Stimulated activated CD8-positive, alpha-beta memory T cell treated with anti-CD3 and anti-CD28 coated beads, Interleukin-15, amount 100 ng/mL, for 1 hour (primary cell): ENCODE measurements around the gene METTL1.
"Not testable (repeated sequence)": the region's sequence is repeated elsewhere in the genome, so short reads cannot be mapped to it uniquely, and the experiment has no call there.

Source experiments
- DNase-seq: peaks from one replicate; pipeline ENCODE4 v3.0.0-alpha.2; 2020; ENCODE audit warnings: low read depth

Gene METTL1

DNA sequence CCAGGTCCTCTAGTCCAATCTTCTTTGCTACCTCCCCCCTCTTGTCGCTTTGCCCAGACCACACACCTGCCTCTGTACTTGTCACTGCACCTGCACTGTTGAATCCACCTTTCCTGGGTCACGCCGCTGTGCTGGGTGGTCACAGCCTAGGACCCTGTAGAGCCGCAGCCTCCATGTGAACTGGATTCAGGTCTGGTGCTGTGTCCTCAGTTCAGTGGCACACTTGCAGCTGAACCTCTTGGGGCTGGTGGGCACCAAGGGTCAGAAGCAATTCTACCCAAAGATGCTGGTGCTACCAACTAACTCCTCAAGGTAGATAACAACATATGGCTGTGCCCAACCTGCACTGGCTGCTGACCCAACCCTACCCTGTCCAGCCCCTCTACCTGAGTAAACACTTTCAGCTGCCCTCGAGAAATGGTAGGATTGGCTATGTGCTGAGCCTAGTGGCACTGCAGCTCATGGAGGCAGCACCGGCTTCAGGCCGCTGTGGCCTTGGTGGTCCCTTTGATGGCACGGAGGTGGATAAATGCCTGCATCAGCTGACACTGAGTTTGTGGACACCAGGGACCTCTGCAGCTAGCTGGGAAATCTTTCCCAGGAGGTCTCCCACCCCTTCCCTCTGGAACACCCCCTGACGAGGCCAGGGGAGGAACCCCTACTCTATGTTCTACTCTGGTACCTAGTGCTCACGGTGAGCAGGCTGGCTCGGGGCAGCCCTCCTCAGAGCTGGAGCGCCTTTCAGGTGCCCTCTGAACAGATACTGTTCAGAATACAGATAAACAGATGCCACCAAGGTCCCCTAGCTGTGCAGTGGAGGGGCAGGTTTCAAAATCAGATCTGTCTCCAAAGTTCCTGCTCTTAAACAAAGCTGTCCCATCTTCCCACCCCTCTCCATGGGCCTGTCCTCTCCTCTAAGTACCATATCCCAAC is 47.6 kb downstream of the METTL1 start:
- DNase-seq, result no peak

DNA sequence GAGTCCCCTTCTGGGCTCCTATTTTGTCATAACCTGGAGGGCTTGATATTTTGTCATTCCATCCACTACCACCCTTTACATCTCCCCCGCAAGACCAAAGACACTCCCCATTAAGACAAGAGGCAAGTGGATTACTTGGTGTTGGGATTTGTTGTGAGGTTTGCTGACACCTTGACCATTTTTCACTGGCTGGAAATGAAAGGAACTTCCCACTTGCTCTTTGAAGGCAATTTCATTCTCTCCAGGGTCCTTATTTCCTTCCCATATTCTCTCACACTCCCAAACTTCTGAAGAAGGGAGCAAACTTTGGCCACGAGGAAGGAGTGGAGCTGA is 48.3 kb downstream of the METTL1 start:
- no peak for DNase-seq

DNA sequence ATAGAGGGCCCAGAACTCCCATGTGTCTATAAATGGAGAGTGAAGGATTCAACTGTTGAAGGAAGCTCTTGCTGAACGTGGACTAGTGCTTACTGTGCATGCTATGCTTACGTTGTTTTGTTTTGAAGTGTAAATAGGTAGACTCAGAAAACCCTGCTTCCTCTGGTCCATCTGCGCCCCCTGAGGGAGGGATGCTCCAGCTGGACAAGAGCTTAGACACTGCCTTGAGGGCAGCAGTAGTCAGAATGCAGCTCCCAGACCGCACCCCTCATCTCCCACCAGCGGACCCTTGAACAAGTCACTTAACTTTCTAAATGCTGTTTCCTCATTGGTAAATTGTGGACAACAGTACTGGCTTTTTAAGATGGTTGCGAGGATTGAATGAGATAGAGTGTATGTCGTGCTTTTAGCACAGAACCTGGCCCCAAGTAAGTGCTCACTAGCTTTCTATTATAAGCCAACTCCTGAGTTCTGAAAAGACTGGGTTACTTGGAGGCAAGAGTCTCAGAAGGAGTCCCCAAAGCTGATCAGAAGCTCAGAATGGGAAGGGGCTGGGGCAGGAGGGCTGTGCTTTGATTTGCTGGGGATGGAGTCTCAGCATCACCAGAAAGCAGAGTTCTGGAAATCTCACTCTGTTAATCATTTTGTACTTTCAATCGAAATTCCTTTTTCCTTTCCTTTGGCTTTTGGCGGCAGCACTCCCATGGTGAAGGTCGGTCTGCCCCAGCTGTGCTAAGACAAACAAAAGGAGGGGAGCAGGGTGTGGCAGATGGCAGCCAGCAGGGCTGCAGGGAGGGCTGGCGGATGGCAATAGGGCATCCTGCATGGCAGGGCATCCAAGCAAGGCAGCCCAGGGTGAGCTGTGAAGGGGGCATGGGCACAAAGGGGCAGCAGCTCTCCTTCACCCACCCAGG is 48.9 kb downstream of the METTL1 start:
- no peak for DNase-seq

DNA sequence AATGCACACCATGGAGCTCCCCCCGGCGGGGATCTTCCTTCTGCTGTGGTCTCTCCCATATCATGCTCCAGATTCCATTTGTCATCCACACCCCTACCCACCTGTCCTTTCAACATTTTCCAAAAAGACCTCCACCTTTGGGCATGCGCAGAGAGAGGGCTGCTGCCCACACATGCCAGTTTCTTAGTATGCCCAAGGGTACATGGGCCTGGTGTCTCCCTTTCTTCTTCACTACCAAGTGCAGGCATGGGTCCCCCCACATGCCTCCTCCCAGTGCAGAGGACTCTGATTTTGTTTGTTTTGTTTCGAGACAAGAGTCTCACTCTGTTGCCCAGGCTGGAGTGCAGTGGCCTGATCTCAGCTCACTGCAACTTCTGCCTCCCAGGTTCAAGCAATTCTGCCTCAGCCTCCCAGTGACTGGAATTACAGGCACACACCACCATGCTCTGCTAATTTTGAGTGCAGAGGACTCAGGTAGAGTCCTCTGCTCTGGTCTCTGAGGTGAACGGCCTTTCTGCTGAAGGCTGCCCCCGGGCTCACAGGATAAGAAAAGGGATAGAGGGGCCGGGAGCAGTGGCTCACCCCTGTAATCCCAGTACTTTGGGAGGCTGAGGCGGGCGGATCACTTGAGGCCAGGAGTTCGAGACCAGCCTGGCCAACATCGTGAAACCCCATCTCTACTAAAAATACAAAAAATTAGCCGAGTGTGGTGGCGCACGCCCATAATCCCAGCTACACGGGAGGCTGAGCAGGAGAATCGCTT is 49.9 kb downstream of the METTL1 start:
- not testable (repeated sequence) for DNase-seq

DNA sequence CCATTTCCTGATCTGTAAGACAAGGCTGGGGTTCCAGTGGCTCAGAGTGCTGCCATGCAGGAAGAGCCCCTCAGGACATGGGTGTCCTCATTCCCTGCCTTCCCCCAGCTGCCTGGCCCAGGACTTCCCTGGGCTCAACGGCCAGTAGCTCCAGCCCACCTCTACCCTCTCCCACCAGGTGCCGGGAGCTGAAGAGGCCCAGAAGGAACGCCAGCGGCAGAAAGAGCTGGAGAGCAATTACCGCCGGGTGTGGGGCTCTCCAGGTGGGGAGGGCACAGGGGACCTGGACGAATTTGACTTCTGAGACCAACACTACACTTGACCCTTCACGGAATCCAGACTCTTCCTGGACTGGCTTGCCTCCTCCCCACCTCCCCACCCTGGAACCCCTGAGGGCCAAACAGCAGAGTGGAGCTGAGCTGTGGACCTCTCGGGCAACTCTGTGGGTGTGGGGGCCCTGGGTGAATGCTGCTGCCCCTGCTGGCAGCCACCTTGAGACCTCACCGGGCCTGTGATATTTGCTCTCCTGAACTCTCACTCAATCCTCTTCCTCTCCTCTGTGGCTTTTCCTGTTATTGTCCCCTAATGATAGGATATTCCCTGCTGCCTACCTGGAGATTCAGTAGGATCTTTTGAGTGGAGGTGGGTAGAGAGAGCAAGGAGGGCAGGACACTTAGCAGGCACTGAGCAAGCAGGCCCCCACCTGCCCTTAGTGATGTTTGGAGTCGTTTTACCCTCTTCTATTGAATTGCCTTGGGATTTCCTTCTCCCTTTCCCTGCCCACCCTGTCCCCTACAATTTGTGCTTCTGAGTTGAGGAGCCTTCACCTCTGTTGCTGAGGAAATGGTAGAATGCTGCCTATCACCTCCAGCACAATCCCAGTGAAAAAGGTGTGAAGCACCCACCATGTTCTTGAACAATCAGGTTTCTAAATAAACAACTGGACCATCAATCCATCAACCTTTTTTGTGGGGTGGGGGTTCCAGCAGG is 51.0 kb downstream of the METTL1 start:
- no peak for DNase-seq

DNA sequence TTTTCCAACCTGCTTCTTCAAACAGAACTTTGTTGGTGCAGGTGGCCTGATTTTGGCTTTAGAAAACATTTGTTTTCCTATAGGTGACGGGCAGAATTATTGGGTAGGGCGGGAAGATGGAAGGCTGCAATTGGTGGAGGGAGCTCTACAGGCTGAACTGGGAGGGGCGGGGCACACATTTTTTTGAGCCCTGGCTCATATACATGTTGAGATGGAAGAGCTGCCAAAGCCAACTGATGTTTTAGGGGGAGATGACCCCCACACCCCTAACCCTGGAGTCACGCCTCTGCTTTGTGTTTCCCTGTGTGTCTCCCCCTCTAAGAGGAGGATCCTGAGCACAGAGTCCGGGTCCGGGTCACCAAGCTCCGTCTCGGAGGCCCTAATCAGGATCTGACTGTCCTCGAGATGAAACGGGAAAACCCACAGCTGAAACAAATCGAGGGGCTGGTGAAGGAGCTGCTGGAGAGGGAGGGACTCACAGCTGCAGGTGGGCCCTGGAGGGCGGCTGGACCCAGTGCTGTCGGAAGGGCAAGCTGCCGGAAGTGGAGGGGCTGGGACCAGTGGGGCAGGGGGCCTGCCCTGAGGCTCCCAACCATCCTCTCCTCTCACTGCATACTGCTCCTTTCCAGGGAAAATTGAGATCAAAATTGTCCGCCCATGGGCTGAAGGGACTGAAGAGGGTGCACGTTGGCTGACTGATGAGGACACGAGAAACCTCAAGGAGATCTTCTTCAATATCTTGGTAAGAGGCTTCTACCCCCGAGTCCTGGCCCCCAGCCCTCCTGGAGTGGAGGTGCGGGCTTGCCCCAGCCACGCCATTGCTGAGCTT is 51.9 kb downstream of the METTL1 start:
- no peak for DNase-seq

DNA sequence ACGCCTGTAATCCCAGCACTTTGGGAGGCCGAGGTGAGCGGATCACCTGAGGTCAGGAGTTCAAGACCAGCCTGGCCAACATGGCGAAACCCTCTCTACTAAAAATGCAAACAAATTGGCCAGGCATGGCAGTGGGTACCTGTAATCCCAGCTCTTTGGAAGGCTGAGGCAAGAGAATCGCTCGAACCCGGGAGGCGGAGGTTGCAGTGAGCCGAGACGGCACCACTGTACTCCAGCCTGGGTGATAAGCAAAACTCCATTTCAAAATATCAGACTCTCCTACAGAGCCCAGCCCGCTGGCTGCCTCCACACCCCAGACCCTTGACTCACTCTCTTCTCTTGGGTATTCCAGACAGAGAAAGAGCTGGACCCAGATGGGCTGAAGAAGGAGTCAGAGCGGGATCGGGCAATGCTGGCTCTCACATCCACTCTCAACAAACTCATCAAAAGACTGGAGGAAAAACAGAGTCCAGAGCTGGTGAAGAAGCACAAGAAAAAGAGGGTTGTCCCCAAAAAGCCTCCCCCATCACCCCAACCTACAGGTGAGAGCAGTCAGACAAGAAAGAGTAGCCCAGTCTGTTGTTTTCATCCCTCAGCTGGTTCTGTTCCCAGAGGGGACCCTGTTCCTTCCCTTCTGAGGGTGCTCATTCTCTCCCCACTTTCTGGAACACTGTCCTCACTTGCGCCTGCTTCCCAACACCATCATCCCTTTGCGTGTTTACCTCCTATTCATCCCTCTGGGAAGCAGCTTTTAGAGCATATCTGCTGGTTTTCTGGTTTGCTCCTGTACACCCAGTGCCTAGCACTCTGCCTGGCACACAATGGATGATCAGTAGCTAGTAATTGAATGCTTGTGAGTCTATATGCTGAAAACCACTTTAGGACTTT is 53.0 kb downstream of the METTL1 start:
- DNase-seq, result no peak
